HepG2 (cell line): ENCODE data around the gene WASF1. TPM values are rescaled to one million over a fixed set of nuclear protein-coding genes. Genes with fewer than 3 reads are reported as not detected.

Experiments
- ASH2L ChIP-seq: fragments of 300-600, 200-600 bp; sonication (generic); IDR thresholded peaks from 2 replicates; pipeline ENCODE4 v1.7.0; 2017; ENCODE audit warnings: low read depth, mild to moderate bottlenecking, moderate library complexity, mixed read lengths, low read length; ENCODE audit not compliant: insufficient read length
- ATF7 ChIP-seq, 2 experiments: fragments of 450-650 bp in 1 of 2; sonication (generic) in 1 of 2; formaldehyde crosslinking in 1 of 2; IDR thresholded peaks; 2 replicates each; pipeline versions ENCODE4 v1.4.0 to v1.6.1; 2016 to 2020; ENCODE audit warnings: antibody characterized with exemption in 1 of 2, mild to moderate bottlenecking in 1 of 2, missing genetic modification reagents in 1 of 2
- FOXA3 ChIP-seq: IDR thresholded peaks from 2 replicates; pipeline ENCODE4 v1.6.1; 2016; ENCODE audit warnings: missing genetic modification reagents, missing compliant biosample characterization
- HOXD1 ChIP-seq: sonication (generic); formaldehyde crosslinking; IDR thresholded peaks from 2 replicates; pipeline ENCODE4 v1.5.0; 2020; ENCODE audit warnings: missing genetic modification reagents
- MEIS1 ChIP-seq: sonication (generic); formaldehyde crosslinking; IDR thresholded peaks from 2 replicates; pipeline ENCODE4 v1.9.0; 2021; ENCODE audit warnings: mild to moderate bottlenecking, missing genetic modification reagents, moderate library complexity, borderline replicate concordance
- MXD4 ChIP-seq: IDR thresholded peaks from 2 replicates; pipeline ENCODE4 v1.6.1; 2016; ENCODE audit warnings: mild to moderate bottlenecking, missing biosample characterization, missing genetic modification reagents
- NFYB ChIP-seq: sonication (generic); formaldehyde crosslinking; IDR thresholded peaks from 2 replicates; pipeline ENCODE4 v1.4.0; 2020; ENCODE audit warnings: missing genetic modification reagents
- PHF21A ChIP-seq: sonication (generic); formaldehyde crosslinking; IDR thresholded peaks from 2 replicates; pipeline ENCODE4 v1.5.0; 2020; ENCODE audit warnings: mild to moderate bottlenecking, missing genetic modification reagents
- XRCC5 ChIP-seq: fragments of 200-400 bp; formaldehyde crosslinking; optimal IDR thresholded peaks from 2 replicates; pipeline ENCODE3; 2017; ENCODE audit warnings: mild to moderate bottlenecking, low read length
- ZBTB7B ChIP-seq: sonication (generic); formaldehyde crosslinking; IDR thresholded peaks from 2 replicates; pipeline ENCODE4 v1.4.0; 2020; ENCODE audit warnings: missing genetic modification reagents
- ZFAT ChIP-seq: sonication (generic); formaldehyde crosslinking; conservative IDR thresholded peaks from 2 replicates; pipeline ENCODE4 v1.8.1; 2023; ENCODE audit warnings: missing genetic modification reagents, inconsistent platforms
- ZNF234 ChIP-seq: sonication (generic); formaldehyde crosslinking; conservative IDR thresholded peaks from 2 replicates; pipeline ENCODE4 v1.5.1; 2020; ENCODE audit warnings: mild to moderate bottlenecking, missing genetic modification reagents
- ZNF607 ChIP-seq: sonication (generic); formaldehyde crosslinking; IDR thresholded peaks from 2 replicates; pipeline ENCODE4 v1.5.1; 2020; ENCODE audit warnings: missing genetic modification reagents, mild to moderate bottlenecking, borderline replicate concordance
- polyA plus RNA-seq, 8 experiments: library from polyadenylated mRNA; depleted of rRNA in 3 of 8; stranded (reverse) in 7 of 8; unstranded in 1 of 8; fragments of >200 nt; fragmentation: Illumina TruSeq in 4 of 8; extraction: Trizol in 4 of 8; gene quantifications; 2 replicates each; pipeline versions ENCODE4 v1.2.1 to v1.2.3, GENCODE V29; 2011 to 2016; ENCODE audit warnings: low read depth in 4 of 8, missing spikeins in 1 of 8, mixed read lengths in 1 of 8; ENCODE audit not compliant: insufficient read depth in 1 of 8
- total RNA-seq, 5 experiments: library from RNA; depleted of rRNA; stranded (reverse); fragments of >200 nt; fragmentation: Illumina TruSeq; extraction: Trizol; gene quantifications; 2 replicates each; pipeline ENCODE4 v1.2.3, GENCODE V29; 2016; ENCODE audit warnings: low read depth in 1 of 5
- TF ChIP-seq, protein P1 (sequence below): sonication (generic); formaldehyde crosslinking; IDR thresholded peaks from 2 replicates; pipeline ENCODE4 v1.4.0; 2020; ENCODE audit warnings: mild to moderate bottlenecking, missing genetic modification reagents
- TF ChIP-seq, protein P2 (sequence below): sonication (generic); formaldehyde crosslinking; IDR thresholded peaks from 2 replicates; pipeline ENCODE4 v1.4.0; 2020; ENCODE audit warnings: missing genetic modification reagents
- TF ChIP-seq, protein P3 (sequence below): IDR thresholded peaks from 2 replicates; pipeline ENCODE4 v1.6.1; 2016; ENCODE audit warnings: low read depth, borderline replicate concordance
- TF ChIP-seq, protein P4 (sequence below): sonication (generic); formaldehyde crosslinking; IDR thresholded peaks from 2 replicates; pipeline ENCODE4 v1.4.0; 2020; ENCODE audit warnings: low read depth, missing genetic modification reagents
- TF ChIP-seq, protein P5 (sequence below): sonication (generic); formaldehyde crosslinking; IDR thresholded peaks from 2 replicates; pipeline ENCODE4 v1.4.0; 2020; ENCODE audit warnings: missing genetic modification reagents
- TF ChIP-seq, protein P6 (sequence below): sonication (generic); formaldehyde crosslinking; IDR thresholded peaks from 2 replicates; pipeline ENCODE4 v1.4.0; 2020; ENCODE audit warnings: missing genetic modification reagents, low read depth, mild to moderate bottlenecking, borderline replicate concordance

WASF1 gene
- total and polyA plus RNA-seq, 2 of the 13 experiments (the other 11 are each of a cell fraction or from before 2014, with no cell fraction given) = 8.5 to 17.3 TPM

DNA sequence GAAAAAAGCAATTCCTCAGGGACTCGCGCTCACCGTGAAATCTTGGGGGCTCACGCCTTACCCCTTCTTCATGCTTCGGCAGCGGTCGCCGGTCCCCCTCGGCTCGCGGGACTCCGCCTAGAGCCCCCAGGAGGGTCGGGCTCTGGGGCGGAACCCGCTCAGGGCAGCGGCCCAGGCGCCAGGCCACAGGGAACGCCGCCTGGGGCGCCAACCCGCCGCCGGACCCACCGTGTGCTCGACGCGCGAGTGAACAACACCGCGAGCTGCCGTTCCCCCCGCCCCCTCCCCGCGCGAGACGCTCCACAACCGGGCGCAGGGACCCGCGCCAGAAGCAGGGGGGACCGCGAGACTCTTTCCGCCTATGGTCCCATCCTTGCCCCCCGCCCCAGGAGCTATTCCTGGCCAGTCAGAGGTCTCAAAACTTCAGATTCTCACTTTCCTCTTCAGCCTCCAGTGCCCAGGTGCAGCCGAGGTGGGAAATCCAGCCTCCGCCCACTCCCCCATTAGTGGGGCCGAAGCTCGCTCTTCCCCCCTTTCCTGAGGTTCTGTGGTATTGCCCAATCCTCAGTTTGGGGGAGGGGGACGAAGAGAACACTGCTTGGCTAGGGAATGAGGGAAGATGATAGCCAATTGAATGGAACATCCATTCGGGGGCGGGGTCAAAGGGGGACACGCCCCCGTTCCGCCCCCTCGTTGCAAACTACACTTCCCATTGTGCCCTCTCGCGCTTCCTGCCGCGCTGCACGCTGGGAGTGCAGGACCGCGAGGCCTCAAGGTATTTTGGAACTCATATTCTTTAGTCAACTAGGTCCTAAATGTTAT is at the start of gene WASF1 (continued):
- TF ChIP-seq XRCC5 (peak; percentile 33), ZBTB7B (CRISPR knock-in tag) (no peak), PHF21A (CRISPR knock-in tag) (peak; percentile 69), ATF7 (IDR thresholded peaks at IDR 0.05) (no peak), ATF7 (CRISPR knock-in tag; IDR thresholded peaks at IDR 0.05) (no peak), ZNF607 (CRISPR knock-in tag) (peak; percentile 87), NFYB (CRISPR knock-in tag) (peak; percentile 33; the same call in 1 of the 2 replicates), FOXA3 (CRISPR knock-in tag) (peak; percentile 20; the same call in 1 of the 2 replicates), ASH2L (peak; percentile 54), ZFAT (CRISPR knock-in tag) (no peak), MXD4 (CRISPR knock-in tag) (peak; percentile 13; the same call in 1 of the 2 replicates), ZNF234 (CRISPR knock-in tag) (peak; percentile 62; the same call in 1 of the 2 replicates), HOXD1 (CRISPR knock-in tag) (peak; percentile 45; the same call in 1 of the 2 replicates), MEIS1 (CRISPR knock-in tag) (no peak; the same call in 1 of the 2 replicates)
- TF ChIP-seq, protein P1, sequence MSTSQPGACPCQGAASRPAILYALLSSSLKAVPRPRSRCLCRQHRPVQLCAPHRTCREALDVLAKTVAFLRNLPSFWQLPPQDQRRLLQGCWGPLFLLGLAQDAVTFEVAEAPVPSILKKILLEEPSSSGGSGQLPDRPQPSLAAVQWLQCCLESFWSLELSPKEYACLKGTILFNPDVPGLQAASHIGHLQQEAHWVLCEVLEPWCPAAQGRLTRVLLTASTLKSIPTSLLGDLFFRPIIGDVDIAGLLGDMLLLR = no peak
- TF ChIP-seq, protein P2, sequence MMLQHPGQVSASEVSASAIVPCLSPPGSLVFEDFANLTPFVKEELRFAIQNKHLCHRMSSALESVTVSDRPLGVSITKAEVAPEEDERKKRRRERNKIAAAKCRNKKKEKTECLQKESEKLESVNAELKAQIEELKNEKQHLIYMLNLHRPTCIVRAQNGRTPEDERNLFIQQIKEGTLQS (CRISPR knock-in tag) = no peak
- TF ChIP-seq, protein P3, sequence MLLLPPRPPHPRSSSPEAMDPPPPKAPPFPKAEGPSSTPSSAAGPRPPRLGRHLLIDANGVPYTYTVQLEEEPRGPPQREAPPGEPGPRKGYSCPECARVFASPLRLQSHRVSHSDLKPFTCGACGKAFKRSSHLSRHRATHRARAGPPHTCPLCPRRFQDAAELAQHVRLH = no peak
- TF ChIP-seq, protein P4, sequence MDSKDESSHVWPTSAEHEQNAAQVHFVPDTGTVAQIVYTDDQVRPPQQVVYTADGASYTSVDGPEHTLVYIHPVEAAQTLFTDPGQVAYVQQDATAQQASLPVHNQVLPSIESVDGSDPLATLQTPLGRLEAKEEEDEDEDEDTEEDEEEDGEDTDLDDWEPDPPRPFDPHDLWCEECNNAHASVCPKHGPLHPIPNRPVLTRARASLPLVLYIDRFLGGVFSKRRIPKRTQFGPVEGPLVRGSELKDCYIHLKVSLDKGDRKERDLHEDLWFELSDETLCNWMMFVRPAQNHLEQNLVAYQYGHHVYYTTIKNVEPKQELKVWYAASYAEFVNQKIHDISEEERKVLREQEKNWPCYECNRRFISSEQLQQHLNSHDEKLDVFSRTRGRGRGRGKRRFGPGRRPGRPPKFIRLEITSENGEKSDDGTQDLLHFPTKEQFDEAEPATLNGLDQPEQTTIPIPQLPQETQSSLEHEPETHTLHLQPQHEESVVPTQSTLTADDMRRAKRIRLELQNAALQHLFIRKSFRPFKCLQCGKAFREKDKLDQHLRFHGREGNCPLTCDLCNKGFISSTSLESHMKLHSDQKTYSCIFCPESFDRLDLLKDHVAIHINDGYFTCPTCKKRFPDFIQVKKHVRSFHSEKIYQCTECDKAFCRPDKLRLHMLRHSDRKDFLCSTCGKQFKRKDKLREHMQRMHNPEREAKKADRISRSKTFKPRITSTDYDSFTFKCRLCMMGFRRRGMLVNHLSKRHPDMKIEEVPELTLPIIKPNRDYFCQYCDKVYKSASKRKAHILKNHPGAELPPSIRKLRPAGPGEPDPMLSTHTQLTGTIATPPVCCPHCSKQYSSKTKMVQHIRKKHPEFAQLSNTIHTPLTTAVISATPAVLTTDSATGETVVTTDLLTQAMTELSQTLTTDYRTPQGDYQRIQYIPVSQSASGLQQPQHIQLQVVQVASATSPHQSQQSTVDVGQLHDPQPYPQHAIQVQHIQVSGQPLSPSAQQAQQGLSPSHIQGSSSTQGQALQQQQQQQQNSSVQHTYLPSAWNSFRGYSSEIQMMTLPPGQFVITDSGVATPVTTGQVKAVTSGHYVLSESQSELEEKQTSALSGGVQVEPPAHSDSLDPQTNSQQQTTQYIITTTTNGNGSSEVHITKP (CRISPR knock-in tag) = peak; percentile 99
- TF ChIP-seq, protein P5, sequence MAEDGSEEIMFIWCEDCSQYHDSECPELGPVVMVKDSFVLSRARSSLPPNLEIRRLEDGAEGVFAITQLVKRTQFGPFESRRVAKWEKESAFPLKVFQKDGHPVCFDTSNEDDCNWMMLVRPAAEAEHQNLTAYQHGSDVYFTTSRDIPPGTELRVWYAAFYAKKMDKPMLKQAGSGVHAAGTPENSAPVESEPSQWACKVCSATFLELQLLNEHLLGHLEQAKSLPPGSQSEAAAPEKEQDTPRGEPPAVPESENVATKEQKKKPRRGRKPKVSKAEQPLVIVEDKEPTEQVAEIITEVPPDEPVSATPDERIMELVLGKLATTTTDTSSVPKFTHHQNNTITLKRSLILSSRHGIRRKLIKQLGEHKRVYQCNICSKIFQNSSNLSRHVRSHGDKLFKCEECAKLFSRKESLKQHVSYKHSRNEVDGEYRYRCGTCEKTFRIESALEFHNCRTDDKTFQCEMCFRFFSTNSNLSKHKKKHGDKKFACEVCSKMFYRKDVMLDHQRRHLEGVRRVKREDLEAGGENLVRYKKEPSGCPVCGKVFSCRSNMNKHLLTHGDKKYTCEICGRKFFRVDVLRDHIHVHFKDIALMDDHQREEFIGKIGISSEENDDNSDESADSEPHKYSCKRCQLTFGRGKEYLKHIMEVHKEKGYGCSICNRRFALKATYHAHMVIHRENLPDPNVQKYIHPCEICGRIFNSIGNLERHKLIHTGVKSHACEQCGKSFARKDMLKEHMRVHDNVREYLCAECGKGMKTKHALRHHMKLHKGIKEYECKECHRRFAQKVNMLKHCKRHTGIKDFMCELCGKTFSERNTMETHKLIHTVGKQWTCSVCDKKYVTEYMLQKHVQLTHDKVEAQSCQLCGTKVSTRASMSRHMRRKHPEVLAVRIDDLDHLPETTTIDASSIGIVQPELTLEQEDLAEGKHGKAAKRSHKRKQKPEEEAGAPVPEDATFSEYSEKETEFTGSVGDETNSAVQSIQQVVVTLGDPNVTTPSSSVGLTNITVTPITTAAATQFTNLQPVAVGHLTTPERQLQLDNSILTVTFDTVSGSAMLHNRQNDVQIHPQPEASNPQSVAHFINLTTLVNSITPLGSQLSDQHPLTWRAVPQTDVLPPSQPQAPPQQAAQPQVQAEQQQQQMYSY = no peak; the same call in 1 of the 2 replicates
- TF ChIP-seq, protein P6, sequence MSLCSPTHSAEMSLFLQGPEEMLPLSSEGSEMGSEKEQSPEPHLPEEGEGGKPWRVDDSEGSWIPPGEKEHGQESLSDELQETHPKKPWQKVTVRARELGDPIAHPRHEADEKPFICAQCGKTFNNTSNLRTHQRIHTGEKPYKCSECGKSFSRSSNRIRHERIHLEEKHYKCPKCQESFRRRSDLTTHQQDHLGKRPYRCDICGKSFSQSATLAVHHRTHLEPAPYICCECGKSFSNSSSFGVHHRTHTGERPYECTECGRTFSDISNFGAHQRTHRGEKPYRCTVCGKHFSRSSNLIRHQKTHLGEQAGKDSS = peak; percentile 79; the same call in 1 of the 2 replicates
